Caco-2 (cell line): ENCODE measurements around the gene PPP2R5A. TPM values are rescaled to one million over a fixed set of nuclear protein-coding genes. Genes with fewer than 3 reads are reported as not detected.

Source experiments
- Bru-seq: library from RNA; stranded (reverse); fragments of 400-500 nt; gene quantifications from one replicate; lab custom pipeline; 2021; lab: Mats Ljungman, UMichigan
- BruChase-seq, 2 experiments: library from RNA; stranded (reverse); fragments of 400-500 nt; gene quantifications; one replicate each; lab custom pipeline; 2021; lab: Mats Ljungman, UMichigan
- BruUV-seq: library from RNA; stranded (reverse); fragments of 400-500 nt; replicated peaks from 2 replicates; lab custom pipeline; 2021; lab: Mats Ljungman, UMichigan
- CTCF ChIA-PET: fragments of 300-600 bp; sonication (Branson Sonifier 250); formaldehyde crosslinking; loops from one replicate; lab custom pipeline; 2022; ENCODE audit warnings: antibody characterized with exemption; lab: Charles Lee
- POLR2A ChIA-PET: fragments of 300-600 bp; sonication (Branson Sonifier 250); formaldehyde crosslinking; loops from one replicate; lab custom pipeline; 2022; ENCODE audit warnings: antibody characterized with exemption; lab: Charles Lee
- DNase-seq, 2 experiments: peaks; one replicate each; pipeline versions ENCODE4 v3.0.0 to v3.0.0-alpha.2; 2020 to 2022
- H3K27me3 ChIP-seq: replicated peaks from 2 replicates; pipeline ENCODE4 v1.6.0; 2011; ENCODE audit warnings: low read length; ENCODE audit not compliant: control insufficient read depth, insufficient read depth
- H3K36me3 ChIP-seq: 2 replicates; pipeline ENCODE4 v1.5.1; 2011; ENCODE audit warnings: low read length; ENCODE audit not compliant: control insufficient read depth, insufficient read depth
- H3K4me1 ChIP-seq: fragments of 250-450 bp; sonication (Bioruptor Pico); 2 replicates; pipeline ENCODE4 v1.5.1; 2020; ENCODE audit warnings: mild to moderate bottlenecking
- H3K4me3 ChIP-seq: 2 replicates; pipeline ENCODE4 v1.5.1; 2011; ENCODE audit warnings: low read depth, mild to moderate bottlenecking, control low read depth, low read length
- H3K9me3 ChIP-seq: fragments of 250-450 bp; sonication (Bioruptor Pico); 2 replicates; pipeline ENCODE4 v1.5.1; 2020; ENCODE audit warnings: mild to moderate bottlenecking, moderate library complexity
- H3K27ac Mint-ChIP-seq: one replicate; pipeline ENCODE4 v1.8.0; 2022; ENCODE audit warnings: mixed read lengths; ENCODE audit not compliant: unreplicated experiment
- H3K27me3 Mint-ChIP-seq: one replicate; pipeline ENCODE4 v1.8.0; 2022; ENCODE audit warnings: mixed read lengths; ENCODE audit not compliant: insufficient read depth, unreplicated experiment
- H3K36me3 Mint-ChIP-seq: one replicate; pipeline ENCODE4 v1.8.0; 2022; ENCODE audit warnings: mild to moderate bottlenecking, mixed read lengths; ENCODE audit not compliant: insufficient read depth, unreplicated experiment
- H3K4me1 Mint-ChIP-seq: one replicate; pipeline ENCODE4 v1.8.0; 2022; ENCODE audit warnings: low read depth, mixed read lengths; ENCODE audit not compliant: unreplicated experiment
- H3K4me3 Mint-ChIP-seq: one replicate; pipeline ENCODE4 v1.8.0; 2022; ENCODE audit warnings: mild to moderate bottlenecking, moderate library complexity, mixed read lengths; ENCODE audit not compliant: unreplicated experiment
- H3K9me3 Mint-ChIP-seq: one replicate; pipeline ENCODE4 v1.8.0; 2022; ENCODE audit warnings: mixed read lengths; ENCODE audit not compliant: unreplicated experiment
- CTCF ChIP-seq, 2 experiments: fragments of 200-600 bp in 1 of 2; IDR thresholded peaks; 1 replicate in 1 of 2; 2 replicates in 1 of 2; pipeline versions ENCODE4 v1.5.1 to v1.8.0; 2011 to 2022; ENCODE audit warnings: antibody characterized with exemption in 1 of 2, control low read depth in 1 of 2, inconsistent platforms in 1 of 2, low read depth in 1 of 2, low read length in 1 of 2, mild to moderate bottlenecking in 1 of 2, moderate library complexity in 1 of 2; ENCODE audit not compliant: insufficient read depth in 1 of 2, severe bottlenecking in 1 of 2, unreplicated experiment in 1 of 2
- intact Hi-C: fragments of 100-400 bp; cut with micrococcal nuclease; formaldehyde crosslinking; loops from one replicate; pipeline ENCODE4 v1.10.0; 2022; ENCODE audit not compliant: unreplicated experiment
- long read RNA-seq: library from polyadenylated mRNA; stranded (forward); transcript quantifications from one replicate; pipeline ENCODE4 v2.0.0, GENCODE V29; 2022
- total RNA-seq: library from RNA; stranded (reverse); gene quantifications from 2 replicates; pipeline ENCODE4 v1.2.3, GENCODE V29; 2022

Gene PPP2R5A
- 47.6 and 49.4 TPM in 2 replicates for total RNA-seq
- Bru-seq, nascent RNA = percentile 87 among the genes with signal in this experiment
- percentile 84 among the genes with signal in this experiment for BruChase-seq, experiment 1, labeled RNA remaining after a 2-hour chase
- BruChase-seq, experiment 2, labeled RNA remaining after a 6-hour chase = percentile 86 among the genes with signal in this experiment
- long read RNA-seq, transcript PPP2R5A-201 (13 exons, 3,128 nt) = major isoform, 40 of 57 reads
- long read RNA-seq, partial matches to known transcripts = 2 of 57 reads
- long read RNA-seq, other reads (novel, unspliced or antisense) = 15 of 57 reads

- BruUV-seq = no TSS peak
- Mint-ChIP-seq H3K9me3 (no peaks in the 10 kb centered on the region), H3K4me3 (peak within 1 kb of the TSS; percentile 95), H3K27ac (peak within 1 kb of the TSS; percentile 89), H3K27me3 (no peaks in the 10 kb centered on the region), H3K36me3 (peaks cover 27% of the 10 kb centered on the region), H3K4me1 (peaks cover 13% of the 10 kb centered on the region)
- peak; percentile 57 to 68 for TF ChIP-seq CTCF (IDR thresholded peaks at IDR 0.05; ENCODE audit: insufficient read depth in 1 of 2, low read depth in 1 of 2, low read length in 1 of 2, severe bottlenecking in 1 of 2, unreplicated experiment in 1 of 2)
- Histone ChIP-seq H3K9me3 (no peaks in the 10 kb centered on the region), H3K36me3 (no peaks in the 10 kb centered on the region), H3K27me3 (no peaks in the 10 kb centered on the region), H3K4me3 (peak within 1 kb of the TSS; percentile 57), H3K4me1 (peaks cover 21% of the 10 kb centered on the region)
- peak; percentile 99 for DNase-seq
- intact Hi-C loops = loop anchor here (1.0 to 5.0 kb wide), 5 partner anchors 30 to 172 kb away; no protein-coding TSS in a partner anchor
- POLR2A ChIA-PET = interaction anchor here (0.5 to 1.4 kb wide), 10 partner anchors 15 to 323 kb away, joined by 3 to 11 read pairs (median 4); partner anchors contain the start of genes ATF3, DTL, INTS7 and PACC1
- CTCF ChIA-PET = interaction anchor here (0.6 to 1.1 kb wide), 13 partner anchors 9 to 250 kb away, joined by 3 to 8 read pairs (median 6); partner anchors contain the start of genes DTL and INTS7
These were observed at the start of gene PPP2R5A for GRCh38 chr1:212284744-212285684. TSS of gene PPP2R5A (plus strand) at chr1:212285410. CDS start at chr1:212286111, 701 bp downstream.

GRCh38 chr1:212235857-212236256, 49.4 kb upstream of the PPP2R5A start:
- Mint-ChIP-seq H3K9me3 (no peaks in the 10 kb centered on the region), H3K4me1 (peaks cover 33% of the 10 kb centered on the region), H3K36me3 (no peaks in the 10 kb centered on the region), H3K4me3 (no peak overlapping the region), H3K27ac (no peak overlapping the region), H3K27me3 (no peaks in the 10 kb centered on the region)
- H3K4me1 ChIP-seq = peaks cover 37% of the 10 kb centered on the region
- no peak overlapping the region for H3K4me3 ChIP-seq
- H3K27me3 ChIP-seq = no peaks in the 10 kb centered on the region
- ChIA-PET CTCF (no interaction called here), POLR2A (interaction anchor here (0.6 to 1.0 kb wide), 2 partner anchors 49 to 50 kb away, joined by 3 read pairs; no protein-coding TSS in a partner anchor)
- H3K9me3 ChIP-seq = no peaks in the 10 kb centered on the region
- BruUV-seq = no TSS peak
- intact Hi-C loops = no loop called here
- DNase-seq = no peak
- no peaks in the 10 kb centered on the region for H3K36me3 ChIP-seq
- TF ChIP-seq CTCF (IDR thresholded peaks at IDR 0.05; ENCODE audit: insufficient read depth in 1 of 2, low read depth in 1 of 2, low read length in 1 of 2, severe bottlenecking in 1 of 2, unreplicated experiment in 1 of 2) = no peak
